C4-2B (cell line): Measurements from ENCODE around the gene OSBPL10.

Experiments
- H3K27ac ChIP-seq: fragments of 450-650 bp; 2 replicates; pipeline ENCODE4 v1.5.1; 2017
- ZFX ChIP-seq: fragments of 450-650 bp; IDR thresholded peaks from 2 replicates; pipeline ENCODE4 v1.6.1; 2017
- TF ChIP-seq, protein P1 (sequence below): fragments of 450-650 bp; conservative IDR thresholded peaks from 2 replicates; pipeline ENCODE4 v1.5.1; 2017; ENCODE audit warnings: mild to moderate bottlenecking

OSBPL10 gene

DNA sequence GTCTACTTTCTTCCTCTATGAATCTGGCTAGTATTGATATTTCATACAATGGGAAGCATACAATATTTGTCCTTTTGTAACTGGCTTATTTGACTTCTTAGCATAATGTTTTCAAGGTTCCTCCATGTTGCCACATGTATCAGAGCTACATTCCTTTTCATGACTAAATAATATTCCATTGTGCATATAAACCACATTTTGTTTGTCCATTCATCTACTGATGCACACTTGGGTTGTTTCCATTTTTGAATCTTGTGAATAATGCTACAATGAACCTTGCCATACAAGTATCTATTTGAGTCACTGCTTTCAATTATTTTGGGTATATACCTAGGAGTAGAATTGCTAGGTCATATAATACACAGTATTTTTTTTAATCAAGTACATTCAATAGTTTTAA is 38.0 kb downstream of the OSBPL10 start:
- no peak overlapping the region for H3K27ac ChIP-seq
- TF ChIP-seq, protein P1, sequence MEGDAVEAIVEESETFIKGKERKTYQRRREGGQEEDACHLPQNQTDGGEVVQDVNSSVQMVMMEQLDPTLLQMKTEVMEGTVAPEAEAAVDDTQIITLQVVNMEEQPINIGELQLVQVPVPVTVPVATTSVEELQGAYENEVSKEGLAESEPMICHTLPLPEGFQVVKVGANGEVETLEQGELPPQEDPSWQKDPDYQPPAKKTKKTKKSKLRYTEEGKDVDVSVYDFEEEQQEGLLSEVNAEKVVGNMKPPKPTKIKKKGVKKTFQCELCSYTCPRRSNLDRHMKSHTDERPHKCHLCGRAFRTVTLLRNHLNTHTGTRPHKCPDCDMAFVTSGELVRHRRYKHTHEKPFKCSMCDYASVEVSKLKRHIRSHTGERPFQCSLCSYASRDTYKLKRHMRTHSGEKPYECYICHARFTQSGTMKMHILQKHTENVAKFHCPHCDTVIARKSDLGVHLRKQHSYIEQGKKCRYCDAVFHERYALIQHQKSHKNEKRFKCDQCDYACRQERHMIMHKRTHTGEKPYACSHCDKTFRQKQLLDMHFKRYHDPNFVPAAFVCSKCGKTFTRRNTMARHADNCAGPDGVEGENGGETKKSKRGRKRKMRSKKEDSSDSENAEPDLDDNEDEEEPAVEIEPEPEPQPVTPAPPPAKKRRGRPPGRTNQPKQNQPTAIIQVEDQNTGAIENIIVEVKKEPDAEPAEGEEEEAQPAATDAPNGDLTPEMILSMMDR: no peak
- no peak for TF ChIP-seq ZFX

DNA sequence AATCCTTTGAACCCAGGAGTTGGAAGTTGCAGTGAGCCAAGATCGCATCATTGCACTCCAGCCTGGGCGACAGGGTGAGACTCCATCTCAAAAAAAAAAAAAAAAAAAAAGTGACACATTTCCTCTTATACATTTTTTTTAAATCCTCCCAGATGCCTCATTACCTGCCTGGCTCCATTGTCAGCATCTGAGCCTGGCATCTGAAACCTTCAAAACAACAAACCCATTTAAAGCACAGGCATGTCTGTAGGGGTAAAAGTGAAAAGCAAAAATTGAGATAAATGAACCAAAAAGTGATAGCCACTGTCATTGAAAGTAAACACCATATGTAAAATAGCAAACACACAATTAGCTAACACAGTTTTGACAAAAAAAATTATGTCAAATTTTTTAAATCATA is 38.6 kb downstream of the OSBPL10 start:
- TF ChIP-seq, protein P1: no peak
- TF ChIP-seq ZFX: no peak
- H3K27ac ChIP-seq: no peak overlapping the region

DNA sequence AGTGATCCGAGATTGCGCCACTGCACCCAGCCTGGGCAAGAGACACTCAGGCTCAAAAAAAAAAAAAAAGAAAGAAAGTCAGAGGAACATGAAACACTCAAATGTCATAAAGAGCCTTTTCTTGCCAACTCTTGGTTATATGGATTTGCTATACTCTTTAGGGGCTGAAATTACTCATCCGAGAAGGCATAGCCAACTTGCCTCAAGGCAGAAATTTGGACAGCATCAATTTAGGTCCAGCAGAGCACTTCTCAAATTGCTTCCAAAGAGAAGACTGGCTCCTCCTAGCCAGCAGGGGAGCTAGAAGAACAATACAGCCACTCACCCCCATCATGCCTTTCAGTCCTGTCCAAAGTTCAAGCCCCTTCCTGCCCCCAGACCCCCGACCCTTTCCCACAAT is 43.8 kb downstream of the OSBPL10 start:
- TF ChIP-seq, protein P1: no peak
- no peak for TF ChIP-seq ZFX
- no peak overlapping the region for H3K27ac ChIP-seq

DNA sequence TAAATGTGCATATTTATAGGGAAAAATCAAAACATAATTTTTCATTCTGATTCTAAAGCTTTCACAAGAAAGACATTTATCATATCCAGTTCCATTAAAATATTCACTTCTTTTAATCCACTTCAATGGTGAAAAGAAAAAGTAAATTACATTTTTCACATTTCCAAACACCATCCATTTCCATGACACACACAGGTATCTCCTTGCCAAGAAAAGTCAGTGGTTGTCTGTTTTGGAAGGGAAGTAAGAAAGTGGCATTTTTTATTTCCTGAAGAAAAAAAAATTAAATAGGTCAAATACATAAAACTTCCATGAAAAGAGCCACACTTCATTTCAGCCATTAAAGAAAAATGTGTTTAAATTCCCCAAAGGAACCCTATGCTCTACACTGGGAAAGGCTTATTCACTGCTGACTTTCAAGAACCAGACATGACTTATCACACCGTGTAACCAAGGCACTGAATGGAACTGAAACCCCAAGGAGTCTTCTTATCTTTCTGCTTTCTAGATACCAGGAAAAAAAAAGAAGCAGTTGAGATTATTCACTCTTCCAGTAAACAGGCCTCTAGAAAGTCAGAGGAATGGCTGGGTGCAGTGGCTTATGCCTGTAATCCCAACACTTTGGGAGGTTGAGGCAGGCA is 44.5 kb downstream of the OSBPL10 start:
- no peak overlapping the region for H3K27ac ChIP-seq
- no peak for TF ChIP-seq ZFX
- TF ChIP-seq, protein P1: no peak

DNA sequence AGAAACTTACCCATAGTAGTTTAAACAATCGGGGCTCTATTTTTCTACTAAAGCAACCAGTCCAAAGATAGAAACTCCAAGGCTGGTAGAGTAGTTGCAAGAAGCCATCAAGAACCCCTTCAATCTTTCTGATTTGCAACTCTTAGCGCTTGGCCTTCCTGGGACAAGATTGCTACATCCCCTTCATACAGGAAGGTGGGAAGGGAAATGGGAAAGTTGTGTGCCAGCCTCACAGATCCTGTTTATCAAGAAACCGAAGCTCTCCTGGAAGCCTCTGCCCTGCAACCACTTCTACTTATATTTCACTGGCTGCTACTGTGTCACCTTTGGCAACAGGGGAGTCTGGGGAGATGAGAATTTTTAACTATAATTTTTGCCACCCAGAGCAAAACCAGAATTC is 46.2 kb downstream of the OSBPL10 start:
- TF ChIP-seq, protein P1: no peak
- TF ChIP-seq ZFX: no peak
- no peak overlapping the region for H3K27ac ChIP-seq

DNA sequence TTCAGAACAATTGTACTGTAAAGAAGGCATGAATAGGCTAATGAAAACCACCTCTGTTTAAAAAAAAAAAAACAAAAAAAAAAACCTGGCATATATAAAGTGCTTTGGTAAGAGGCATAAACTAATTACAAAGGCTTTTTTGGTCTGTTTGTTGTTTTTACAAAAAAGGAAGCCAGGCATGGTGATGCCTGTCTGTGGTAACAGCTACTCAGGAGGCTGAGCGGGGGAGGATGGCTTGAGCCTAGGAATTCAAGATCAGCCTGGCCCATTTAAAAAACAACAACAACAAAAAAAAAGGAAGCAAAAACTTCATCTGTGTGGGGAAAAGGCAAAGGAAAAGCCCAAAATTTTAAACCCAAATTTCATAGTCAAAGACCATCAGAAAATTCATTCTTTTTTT is 47.0 kb downstream of the OSBPL10 start:
- no peak overlapping the region for H3K27ac ChIP-seq
- TF ChIP-seq, protein P1: no peak
- no peak for TF ChIP-seq ZFX

DNA sequence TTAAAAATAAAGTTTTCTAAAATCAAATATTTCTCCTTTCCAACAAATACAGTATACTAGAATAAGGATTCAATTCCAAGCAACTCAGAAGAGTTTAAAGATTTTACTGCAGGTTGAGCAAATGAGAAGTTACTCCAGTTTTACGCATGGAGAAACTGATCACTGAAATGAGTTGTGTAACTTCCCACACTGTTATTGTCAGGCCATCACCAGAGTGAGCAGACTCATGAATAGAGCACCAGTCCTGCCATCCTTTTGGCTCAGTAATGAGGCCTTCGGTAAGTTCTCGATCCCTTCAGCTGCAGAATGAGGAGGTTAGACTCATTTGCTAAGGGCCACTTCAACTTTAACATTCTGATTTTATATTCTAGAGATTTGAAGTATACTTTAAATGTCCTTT is 48.1 kb downstream of the OSBPL10 start:
- H3K27ac ChIP-seq: no peak overlapping the region
- TF ChIP-seq, protein P1: no peak
- TF ChIP-seq ZFX: no peak
